ENCODE results near the gene UBE2N.

DNA sequence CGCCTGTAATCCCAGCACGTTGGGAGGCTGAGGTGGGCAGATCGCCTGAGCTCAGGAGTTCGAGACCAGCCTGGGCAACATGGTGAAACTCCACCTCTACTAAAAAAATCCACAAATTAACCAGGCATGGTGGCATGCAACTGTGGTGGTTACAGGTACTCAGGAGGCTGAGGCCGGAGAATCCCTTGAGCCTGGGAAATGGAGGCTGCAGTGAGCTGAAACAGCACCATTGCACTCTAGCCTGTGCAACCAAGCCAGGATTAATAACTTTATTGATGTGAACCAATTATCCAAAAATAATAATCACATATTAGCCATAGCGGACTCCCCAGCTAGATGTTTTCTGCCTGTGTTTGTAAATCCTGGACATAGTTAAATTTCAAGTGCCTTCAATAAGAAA, 65.8 kb downstream of the UBE2N start:
- TF ChIP-seq, protein P1, sequence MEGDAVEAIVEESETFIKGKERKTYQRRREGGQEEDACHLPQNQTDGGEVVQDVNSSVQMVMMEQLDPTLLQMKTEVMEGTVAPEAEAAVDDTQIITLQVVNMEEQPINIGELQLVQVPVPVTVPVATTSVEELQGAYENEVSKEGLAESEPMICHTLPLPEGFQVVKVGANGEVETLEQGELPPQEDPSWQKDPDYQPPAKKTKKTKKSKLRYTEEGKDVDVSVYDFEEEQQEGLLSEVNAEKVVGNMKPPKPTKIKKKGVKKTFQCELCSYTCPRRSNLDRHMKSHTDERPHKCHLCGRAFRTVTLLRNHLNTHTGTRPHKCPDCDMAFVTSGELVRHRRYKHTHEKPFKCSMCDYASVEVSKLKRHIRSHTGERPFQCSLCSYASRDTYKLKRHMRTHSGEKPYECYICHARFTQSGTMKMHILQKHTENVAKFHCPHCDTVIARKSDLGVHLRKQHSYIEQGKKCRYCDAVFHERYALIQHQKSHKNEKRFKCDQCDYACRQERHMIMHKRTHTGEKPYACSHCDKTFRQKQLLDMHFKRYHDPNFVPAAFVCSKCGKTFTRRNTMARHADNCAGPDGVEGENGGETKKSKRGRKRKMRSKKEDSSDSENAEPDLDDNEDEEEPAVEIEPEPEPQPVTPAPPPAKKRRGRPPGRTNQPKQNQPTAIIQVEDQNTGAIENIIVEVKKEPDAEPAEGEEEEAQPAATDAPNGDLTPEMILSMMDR (conservative IDR thresholded peaks at IDR 0.05), result no peak
- TF ChIP-seq ZFX (IDR thresholded peaks at IDR 0.05), result no peak

Measured in C4-2B (cell line).